GM18502 (cell line): ENCODE data around the gene PDXK.
"Not testable (repeated sequence)": the region's sequence is repeated elsewhere in the genome, so short reads cannot be mapped to it uniquely, and the experiment has no call there.

ENCODE experiments used
- ATAC-seq: cut with Tn5 transposase; IDR thresholded peaks from one replicate; pipeline ENCODE4 v1.9.1; 2021; ENCODE audit warnings: mild to moderate bottlenecking; ENCODE audit not compliant: unreplicated experiment, poor library complexity

The PDXK gene

GRCh38 chr21:43718872-43719747 is at the start of gene PDXK:
TSS of gene PDXK (plus strand) at chr21:43719129. CDS start at chr21:43719295, 166 bp downstream.
- ATAC-seq, result peak; percentile 64

DNA sequence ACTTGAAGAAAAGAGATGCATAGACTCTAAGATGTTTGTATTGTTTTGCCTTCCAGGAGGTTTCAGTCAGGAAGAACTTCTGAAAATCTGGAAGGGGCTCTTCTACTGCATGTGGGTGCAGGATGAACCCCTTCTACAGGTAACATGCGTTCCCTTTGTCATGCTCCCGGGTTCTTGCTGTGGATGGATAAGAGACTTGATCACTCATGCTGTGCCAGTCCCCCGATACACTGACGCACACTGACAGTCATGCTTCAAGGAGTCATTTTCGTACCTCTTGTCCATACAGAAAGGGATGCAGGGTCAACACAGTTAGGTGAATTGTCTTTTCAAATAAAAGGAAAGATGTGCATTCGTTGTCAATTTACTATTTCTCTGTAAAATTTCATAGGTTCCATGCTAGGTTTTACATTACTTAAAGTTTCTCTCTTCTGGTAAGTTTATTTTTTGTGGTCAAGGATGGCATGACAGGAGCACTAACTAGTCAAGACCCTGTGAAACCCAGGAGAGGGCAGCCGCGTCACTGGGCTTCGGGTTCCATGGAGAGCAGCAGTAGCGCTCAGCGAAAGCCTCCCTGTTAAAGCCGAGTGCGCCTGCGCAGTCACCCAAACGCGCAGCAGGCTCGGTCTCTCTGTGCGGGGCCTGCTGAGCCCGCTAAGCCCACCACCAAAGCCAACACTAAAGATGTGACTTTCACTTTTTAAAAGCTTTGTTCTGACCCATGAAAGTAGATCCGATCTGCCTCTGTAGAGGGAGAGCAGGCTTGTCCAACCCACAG is 48.9 kb upstream of the PDXK start:
- no peak for ATAC-seq

- ATAC-seq, result no peak
Observed at GRCh38 chr21:43675871-43676270, 43.1 kb upstream of the PDXK start.

DNA sequence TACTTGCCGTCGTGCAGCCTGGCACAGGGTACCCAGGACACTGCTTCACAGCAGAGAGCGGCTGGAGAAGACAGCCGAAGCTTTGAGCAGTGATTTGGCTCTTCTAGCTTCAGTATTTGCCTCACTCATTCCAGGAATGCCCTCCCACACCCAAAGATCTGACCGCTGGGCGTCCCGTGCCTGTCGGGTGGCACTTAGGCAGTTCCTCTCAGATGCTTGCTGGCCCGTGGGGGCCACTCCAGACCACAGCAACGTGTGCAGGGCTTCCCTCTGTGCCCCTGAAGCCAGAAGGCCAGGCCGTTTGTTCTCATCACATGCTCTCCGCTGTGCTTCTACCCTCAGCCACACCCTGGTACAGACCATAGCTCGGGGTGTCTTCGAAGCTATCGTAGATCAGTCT is 42.5 kb upstream of the PDXK start:
- no peak for ATAC-seq

GRCh38 chr21:43679951-43680350 is 39.0 kb upstream of the PDXK start:
- no peak for ATAC-seq

DNA sequence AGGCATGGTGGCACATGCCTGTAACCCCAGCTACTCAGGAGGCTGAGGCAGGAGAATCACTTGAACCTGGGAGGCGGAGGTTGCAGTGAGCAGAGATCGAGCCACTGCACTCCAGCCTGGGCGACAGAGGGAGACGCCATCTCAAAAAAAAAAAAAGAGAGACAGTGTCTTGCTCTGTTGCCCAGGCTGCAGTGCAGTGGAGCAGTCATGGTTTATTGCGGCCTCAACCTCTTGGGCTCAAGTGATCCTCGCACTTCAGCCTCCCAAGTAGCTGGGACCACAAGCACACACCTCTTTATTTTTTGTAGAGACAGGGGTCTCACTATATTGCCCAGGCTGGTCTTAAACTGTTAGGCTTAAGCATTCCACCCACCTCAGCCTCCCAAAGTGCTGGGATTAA is 38.5 kb upstream of the PDXK start:
- ATAC-seq, result not testable (repeated sequence)

- ATAC-seq, result no peak
Observed at GRCh38 chr21:43681650-43682049, 37.3 kb upstream of the PDXK start.

GRCh38 chr21:43684424-43684823 is 34.5 kb upstream of the PDXK start:
- no peak for ATAC-seq

- ATAC-seq, result no peak
Observed at GRCh38 chr21:43686811-43687565, 31.9 kb upstream of the PDXK start.

- ATAC-seq, result no peak
Observed at GRCh38 chr21:43687566-43688399, 31.1 kb upstream of the PDXK start.

- ATAC-seq, result no peak
Observed at GRCh38 chr21:43688906-43689305, 30.0 kb upstream of the PDXK start.

DNA sequence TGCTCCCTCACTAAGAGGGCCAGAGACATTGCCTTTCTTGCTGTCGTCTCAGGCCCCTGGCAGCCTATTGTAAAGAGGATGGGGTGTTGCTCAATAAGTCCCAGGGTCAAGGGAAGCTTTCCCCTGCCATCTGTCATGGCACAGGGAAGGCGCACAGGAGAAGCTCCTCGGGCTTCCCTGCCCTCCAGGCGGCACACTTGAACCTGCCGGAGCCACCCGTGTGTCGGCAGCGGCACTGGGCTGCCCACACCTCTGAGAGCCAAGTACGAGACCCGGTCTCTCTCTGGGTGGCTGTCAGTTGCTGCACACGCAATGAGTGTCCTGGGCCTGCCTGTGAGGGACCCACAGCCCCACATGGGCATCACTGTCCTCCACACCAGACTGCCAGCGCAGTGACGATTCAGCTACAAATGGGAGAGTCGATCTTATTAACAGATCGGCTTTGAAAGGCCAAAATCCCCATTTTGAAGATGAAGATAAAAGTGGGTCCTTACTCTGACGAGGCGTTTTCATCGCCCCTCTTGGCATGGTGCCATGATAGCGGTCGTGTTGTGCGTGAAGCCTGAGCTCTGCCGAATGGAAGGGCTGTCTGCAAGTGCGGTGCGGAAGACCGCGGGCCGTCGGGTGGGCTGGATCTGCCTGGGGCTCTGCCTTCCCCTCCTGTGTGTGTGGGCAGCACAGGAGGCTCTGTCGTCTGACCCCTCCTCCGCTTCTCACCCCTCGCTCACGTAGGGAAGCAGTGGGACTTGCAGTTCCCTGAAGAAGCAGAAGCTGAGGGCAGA is 29.2 kb upstream of the PDXK start:
- ATAC-seq, result no peak

DNA sequence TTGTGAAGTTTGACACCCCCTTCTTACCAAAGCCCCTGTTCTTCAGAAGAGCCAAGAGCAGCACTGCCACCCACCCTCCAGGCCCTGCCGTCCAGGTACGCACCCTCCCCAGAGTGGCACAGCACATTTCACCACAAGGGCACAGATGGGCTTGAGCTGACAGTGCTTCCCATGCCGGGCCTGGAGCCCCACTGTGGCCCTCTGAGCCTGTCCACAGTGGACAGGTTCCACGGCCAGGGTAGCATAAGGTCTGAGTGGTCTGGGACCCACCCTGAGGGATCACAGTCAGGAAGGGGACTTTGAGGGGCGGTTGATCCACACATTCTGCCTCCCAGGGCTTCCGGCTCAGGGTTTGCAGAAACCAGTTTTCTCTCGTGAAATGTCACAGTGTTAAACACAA is 28.6 kb upstream of the PDXK start:
- no peak for ATAC-seq

DNA sequence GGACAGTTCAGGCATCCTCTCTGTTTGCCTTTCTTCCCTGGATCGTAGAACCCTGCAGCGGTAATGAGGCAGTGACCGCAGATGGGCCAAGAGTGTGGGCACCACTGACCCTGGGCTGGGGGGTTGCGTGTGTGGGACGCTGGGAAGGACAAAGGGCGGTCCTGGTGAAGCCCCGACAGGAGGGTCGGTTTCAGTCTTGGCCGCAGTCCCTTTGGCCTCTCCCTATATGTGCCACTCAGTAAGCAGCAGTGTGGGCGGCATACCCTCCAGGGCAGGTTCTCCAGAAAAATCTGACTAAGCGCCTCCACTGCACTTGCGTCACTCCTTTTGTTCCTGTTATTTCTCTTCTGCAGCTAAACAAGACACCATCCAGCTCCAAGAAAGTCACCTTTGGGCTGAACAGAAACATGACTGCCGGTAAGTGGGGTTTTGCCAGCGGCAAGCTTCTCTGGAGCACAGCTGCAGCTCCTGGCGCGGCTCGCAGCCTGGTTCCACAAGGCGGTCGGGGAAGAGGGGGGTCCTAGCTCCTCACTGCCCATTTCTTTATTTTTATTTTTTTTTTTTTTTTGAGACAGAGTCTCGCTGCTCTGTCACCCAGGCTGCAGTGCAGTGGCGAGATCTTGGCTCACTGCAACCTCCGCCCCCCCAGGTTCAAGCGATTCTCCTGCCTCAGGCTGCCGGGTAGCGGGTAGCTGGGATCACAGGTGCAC is 27.7 kb upstream of the PDXK start:
- ATAC-seq, result no peak

GRCh38 chr21:43691801-43692200 is 27.1 kb upstream of the PDXK start:
- no peak for ATAC-seq

- no peak for ATAC-seq
Observed at GRCh38 chr21:43692949-43693348, 26.0 kb upstream of the PDXK start.

DNA sequence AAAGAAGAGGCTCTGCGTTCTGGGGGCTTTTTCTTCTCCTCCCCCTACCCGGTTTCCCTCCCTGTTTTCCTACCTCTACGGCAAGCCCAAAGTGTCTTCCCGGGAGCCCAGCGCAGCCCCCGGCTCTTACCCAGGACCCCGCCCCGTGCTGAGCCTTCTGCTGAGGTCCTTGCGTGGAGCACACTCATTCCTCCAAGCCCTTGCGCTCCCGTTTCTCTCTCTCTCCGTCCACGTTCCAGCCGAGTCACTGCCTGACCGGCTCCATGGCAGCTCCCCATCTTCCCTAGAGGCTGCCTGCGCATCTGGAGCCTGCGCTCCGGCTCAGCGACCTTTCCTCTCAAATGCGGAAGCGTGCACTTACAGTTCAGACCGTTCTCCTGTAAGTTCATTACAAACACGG is 24.9 kb upstream of the PDXK start:
- no peak for ATAC-seq

DNA sequence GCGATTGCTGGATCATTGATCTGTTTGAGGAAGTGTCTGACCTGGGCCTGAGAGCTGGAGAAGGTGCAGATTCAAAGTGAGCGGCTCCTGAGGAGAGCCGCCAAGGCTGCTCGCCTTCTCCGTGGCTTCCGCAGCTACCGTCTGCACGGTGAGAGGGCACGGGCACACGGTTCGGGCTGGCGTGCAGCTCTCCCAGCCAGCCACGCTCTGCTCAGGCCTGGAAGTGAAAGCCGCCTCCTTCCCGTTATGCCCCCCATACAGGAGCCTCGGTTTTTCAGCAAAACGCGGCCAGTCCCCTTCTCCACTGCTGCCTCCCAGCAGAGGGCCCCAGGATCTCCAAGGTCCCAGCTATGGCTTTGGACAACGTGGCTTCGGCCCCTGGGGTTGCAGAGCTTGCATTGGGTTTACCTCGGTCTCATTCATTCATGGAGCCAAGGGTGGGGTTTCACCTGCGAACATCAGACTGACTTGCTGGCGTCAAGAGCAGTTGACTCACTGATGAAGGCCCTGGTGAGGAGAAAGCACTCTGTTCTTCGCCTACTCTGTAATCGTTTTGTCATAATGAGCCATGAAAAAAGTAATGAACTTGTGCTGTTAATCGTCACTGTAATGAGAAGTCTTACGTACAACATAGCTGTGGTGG is 24.4 kb upstream of the PDXK start:
- ATAC-seq, result no peak
